ENCODE results near the gene MGMT. TPM values are rescaled to one million over a fixed set of nuclear protein-coding genes. Genes with fewer than 3 reads are reported as not detected.
A peak's percentile ranks its signal among the peaks of the same experiment; 100 is the strongest.

Gene MGMT
- total RNA-seq, 2 donors from 2014 or later: 41.1 to 50.4 TPM

DNA sequence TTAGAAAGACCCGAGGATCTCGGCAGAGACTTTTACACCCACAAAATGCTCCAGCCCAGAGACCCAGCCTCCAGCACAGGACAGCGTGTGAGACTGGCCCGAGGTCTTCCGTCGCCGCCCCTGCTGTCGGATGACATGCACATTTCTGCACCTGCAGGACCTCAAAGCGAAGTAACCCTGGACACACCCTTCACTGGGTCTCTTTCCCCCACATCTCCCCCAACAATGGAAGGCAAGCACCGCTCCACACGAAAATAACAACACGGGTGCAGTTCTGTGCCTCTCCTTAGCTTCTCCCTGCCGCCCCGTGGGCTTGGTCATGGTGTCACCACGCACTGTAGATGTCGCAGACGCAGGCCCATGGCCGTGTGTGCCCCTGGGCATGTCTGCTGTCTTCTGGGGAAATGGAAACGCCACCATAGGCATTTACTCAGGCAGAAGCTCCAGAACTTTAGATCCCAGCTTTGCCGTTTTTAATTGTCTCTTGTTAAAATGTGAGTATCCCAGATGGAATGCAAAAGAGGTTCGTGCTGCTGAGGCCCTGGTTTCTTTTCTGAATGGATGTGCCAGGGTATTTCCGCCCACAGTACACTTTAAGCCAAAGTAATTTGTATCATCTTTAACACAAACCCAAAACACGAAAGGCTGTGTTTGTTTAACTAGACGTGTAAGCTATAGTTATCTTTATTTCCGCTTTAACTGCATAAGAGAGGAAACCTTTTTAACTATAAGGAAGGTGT lies 237.9 kb downstream of the MGMT start:
- intact Hi-C loops (cut with DNase I): no loop called here
- Histone ChIP-seq H3K36me3 (no peaks in the 10 kb centered on the region), H3K4me3 (no peak overlapping the region), H3K27me3 (replicated peaks; ENCODE audit: insufficient read depth) (no peaks in the 10 kb centered on the region), H3K4me1 (replicated peaks) (peaks cover 7% of the 10 kb centered on the region), H3K27ac (no peak overlapping the region), H3K9me3 (no peaks in the 10 kb centered on the region)
- TF ChIP-seq POLR2AphosphoS5 (IDR thresholded peaks at IDR 0.05) (peak; percentile 42), POLR2A (IDR thresholded peaks at IDR 0.05) (no peak)
- DNase-seq (ENCODE audit: low spot score): no peak
- 68% methylated on average over 25 of the region's 25 CpGs for WGBS

DNA sequence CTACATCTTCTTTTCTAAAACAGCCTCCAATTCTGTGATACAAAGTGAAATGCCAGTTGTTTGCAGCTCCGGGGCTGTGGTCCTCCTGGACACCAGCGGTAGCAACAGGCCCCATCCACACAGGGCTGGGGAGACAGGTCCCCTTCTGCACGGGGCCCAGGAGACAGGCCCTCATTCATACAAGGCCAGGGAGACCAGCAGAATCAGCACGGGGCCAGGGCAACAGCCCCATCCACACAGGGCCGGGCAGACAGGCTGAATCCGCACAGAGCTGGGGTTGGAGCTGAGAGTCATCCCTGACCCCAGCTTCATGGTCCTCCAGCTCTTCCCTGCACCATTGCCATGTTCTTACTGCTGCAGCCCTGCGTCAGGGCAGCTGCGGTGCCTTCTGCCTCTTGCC lies 238.6 kb downstream of the MGMT start:
- Histone ChIP-seq H3K4me3 (no peak overlapping the region), H3K27ac (no peak overlapping the region), H3K27me3 (replicated peaks; ENCODE audit: insufficient read depth) (no peaks in the 10 kb centered on the region), H3K36me3 (no peaks in the 10 kb centered on the region), H3K9me3 (no peaks in the 10 kb centered on the region), H3K4me1 (replicated peaks) (peaks cover 7% of the 10 kb centered on the region)
- TF ChIP-seq POLR2AphosphoS5 (IDR thresholded peaks at IDR 0.05): no peak
- intact Hi-C loops (cut with DNase I): no loop called here
- 79% methylated on average over 8 of the region's 8 CpGs for WGBS
- DNase-seq (ENCODE audit: low spot score): no peak

DNA sequence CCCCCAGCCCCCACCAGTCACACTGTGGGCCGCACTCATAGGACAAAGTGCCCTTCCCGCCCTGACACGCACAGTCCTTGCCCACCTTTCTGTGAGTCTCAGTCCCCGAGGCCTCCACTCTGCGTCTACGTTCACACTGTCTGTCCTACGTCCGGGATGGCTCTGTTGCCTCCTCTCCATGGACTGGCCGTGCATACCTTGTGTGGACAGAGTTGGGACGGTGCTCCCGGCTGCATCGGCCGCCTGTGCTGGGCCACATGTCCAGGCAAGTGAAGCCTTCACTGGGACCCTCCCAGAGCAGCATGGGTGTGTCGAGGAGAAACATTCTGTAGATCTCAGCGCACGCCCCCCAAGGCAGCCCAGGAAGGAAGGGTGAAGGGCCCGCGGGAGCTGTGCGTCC lies 239.0 kb downstream of the MGMT start:
- DNase-seq (ENCODE audit: low spot score): no peak
- Histone ChIP-seq H3K4me1 (replicated peaks) (peaks cover 7% of the 10 kb centered on the region), H3K9me3 (no peaks in the 10 kb centered on the region), H3K36me3 (no peaks in the 10 kb centered on the region), H3K27ac (no peak overlapping the region), H3K27me3 (replicated peaks; ENCODE audit: insufficient read depth) (no peaks in the 10 kb centered on the region), H3K4me3 (no peak overlapping the region)
- WGBS: 96% methylated on average over 19 of the region's 19 CpGs
- TF ChIP-seq POLR2A (IDR thresholded peaks at IDR 0.05): no peak
- intact Hi-C loops (cut with DNase I): no loop called here

DNA sequence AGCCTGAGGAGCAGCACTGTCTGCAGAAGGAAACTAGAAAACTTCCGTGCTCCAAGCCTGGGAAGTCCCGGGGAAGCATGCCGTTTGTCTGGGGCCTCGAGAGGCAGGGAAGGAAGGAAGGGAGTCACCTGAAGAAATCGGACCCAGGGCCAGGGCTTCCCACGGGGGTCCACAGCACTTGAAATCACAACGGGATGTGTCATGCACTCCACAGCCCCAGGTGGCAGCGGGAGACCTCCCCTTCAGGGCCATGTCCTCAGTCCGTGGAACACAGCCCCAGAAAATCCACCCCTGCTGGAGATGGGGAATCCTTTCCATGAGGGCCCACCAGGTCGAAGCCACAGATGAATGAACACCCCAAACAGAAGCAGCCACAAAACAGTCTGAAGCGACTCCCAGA lies 239.5 kb downstream of the MGMT start:
- Histone ChIP-seq H3K36me3 (no peaks in the 10 kb centered on the region), H3K27ac (no peak overlapping the region), H3K27me3 (replicated peaks; ENCODE audit: insufficient read depth) (no peaks in the 10 kb centered on the region), H3K4me1 (replicated peaks) (peaks cover 7% of the 10 kb centered on the region), H3K4me3 (no peak overlapping the region), H3K9me3 (no peaks in the 10 kb centered on the region)
- WGBS: 92% methylated on average over 11 of the region's 11 CpGs
- intact Hi-C loops (cut with DNase I): no loop called here
- no peak for DNase-seq (ENCODE audit: low spot score)
- TF ChIP-seq, protein P1, sequence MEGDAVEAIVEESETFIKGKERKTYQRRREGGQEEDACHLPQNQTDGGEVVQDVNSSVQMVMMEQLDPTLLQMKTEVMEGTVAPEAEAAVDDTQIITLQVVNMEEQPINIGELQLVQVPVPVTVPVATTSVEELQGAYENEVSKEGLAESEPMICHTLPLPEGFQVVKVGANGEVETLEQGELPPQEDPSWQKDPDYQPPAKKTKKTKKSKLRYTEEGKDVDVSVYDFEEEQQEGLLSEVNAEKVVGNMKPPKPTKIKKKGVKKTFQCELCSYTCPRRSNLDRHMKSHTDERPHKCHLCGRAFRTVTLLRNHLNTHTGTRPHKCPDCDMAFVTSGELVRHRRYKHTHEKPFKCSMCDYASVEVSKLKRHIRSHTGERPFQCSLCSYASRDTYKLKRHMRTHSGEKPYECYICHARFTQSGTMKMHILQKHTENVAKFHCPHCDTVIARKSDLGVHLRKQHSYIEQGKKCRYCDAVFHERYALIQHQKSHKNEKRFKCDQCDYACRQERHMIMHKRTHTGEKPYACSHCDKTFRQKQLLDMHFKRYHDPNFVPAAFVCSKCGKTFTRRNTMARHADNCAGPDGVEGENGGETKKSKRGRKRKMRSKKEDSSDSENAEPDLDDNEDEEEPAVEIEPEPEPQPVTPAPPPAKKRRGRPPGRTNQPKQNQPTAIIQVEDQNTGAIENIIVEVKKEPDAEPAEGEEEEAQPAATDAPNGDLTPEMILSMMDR (IDR thresholded peaks at IDR 0.05): no peak

DNA sequence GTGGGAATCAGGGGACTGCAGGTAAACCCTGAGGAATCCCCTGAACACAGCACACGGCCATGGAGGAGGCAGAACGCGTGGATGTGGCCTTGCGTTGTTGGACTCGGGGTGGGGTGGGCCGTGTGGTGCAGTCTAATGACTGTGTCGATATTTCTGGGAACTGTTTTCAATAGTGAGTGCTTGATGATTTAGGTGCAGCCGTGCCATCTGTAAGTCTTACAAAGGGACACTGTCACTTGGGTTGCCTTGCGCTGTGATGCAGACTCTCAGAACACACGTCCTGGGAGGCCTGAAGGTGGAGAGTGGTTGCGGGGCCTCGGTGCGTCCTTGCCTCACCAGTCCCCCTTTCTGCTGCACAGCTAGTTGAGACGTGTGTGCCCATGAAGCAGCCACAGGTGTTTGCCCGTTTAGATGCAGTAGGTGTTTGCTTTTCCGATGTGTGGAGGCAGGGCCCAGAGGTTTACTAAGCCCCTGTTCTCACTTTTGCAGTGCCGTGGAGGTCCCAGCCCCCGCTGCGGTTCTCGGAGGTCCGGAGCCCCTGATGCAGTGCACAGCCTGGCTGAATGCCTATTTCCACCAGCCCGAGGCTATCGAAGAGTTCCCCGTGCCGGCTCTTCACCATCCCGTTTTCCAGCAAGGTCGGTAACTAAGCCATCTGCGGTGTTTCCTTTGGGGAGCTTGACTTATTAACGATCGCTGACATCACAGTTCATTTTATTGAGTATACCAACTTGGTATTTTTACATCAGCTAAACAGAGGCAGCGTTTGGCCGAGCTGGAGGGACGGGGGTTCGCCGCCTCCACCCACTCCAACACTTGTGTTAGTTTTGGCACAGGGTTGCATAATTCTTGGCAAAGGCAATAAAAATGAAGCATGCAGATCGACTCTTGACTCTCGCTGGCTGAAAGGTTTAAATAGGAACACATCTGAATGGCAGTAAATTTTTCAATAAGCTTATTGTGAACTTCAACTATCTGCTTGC lies 240.7 kb downstream of the MGMT start:
- H3K36me3 ChIP-seq: no peaks in the 10 kb centered on the region
- no peak overlapping the region for H3K4me3 ChIP-seq
- 38% methylated on average over 37 of the region's 37 CpGs for WGBS
- intact Hi-C loops (cut with DNase I): no loop called here
- DNase-seq (ENCODE audit: low spot score): peak; percentile 51
- peak; percentile 75 for TF ChIP-seq POLR2AphosphoS5 (IDR thresholded peaks at IDR 0.05)
- TF ChIP-seq, protein P1 (IDR thresholded peaks at IDR 0.05): no peak
- no peak overlapping the region for H3K27ac ChIP-seq
- no peaks in the 10 kb centered on the region for H3K27me3 ChIP-seq (replicated peaks; ENCODE audit: insufficient read depth)
- H3K9me3 ChIP-seq: no peaks in the 10 kb centered on the region
- H3K4me1 ChIP-seq (replicated peaks): peaks cover 7% of the 10 kb centered on the region

DNA sequence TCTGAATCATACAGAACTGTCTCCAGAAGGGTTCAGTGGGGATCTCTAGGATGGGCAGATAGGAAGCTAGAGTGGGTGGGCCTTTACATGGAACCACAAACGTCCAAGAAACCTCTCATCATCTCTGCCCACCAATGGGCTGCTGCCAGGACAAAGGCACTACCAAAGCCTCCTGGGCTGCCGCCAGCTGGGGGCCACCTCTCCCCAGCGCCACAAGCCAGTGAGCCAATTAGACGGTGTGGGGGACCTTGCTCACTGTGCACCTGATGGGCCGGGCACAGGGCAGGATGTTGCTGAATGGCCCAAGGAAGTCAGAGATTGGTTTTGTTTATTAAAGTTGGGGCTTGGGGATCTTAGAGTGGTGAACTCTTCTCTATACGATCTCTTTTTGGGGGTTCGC lies 242.1 kb downstream of the MGMT start:
- no peak overlapping the region for H3K27ac ChIP-seq
- DNase-seq (ENCODE audit: low spot score): no peak
- no peaks in the 10 kb centered on the region for H3K36me3 ChIP-seq
- no peak for TF ChIP-seq POLR2AphosphoS5 (IDR thresholded peaks at IDR 0.05)
- TF ChIP-seq, protein P1 (IDR thresholded peaks at IDR 0.05): no peak
- TF ChIP-seq POLR2A (IDR thresholded peaks at IDR 0.05): no peak
- H3K9me3 ChIP-seq: no peaks in the 10 kb centered on the region
- H3K27me3 ChIP-seq (replicated peaks; ENCODE audit: insufficient read depth): no peaks in the 10 kb centered on the region
- H3K4me3 ChIP-seq: no peak overlapping the region
- 94% methylated on average over 7 of the region's 7 CpGs for WGBS
- intact Hi-C loops (cut with DNase I): no loop called here
- H3K4me1 ChIP-seq (replicated peaks): peaks cover 7% of the 10 kb centered on the region
